NCI-H1092 treated with DMSO at 0.1 percent for 48 hours (cell line): ENCODE data around the gene DKKL1.

ENCODE experiments used
- DNase-seq: peaks from one replicate; lab custom pipeline; 2025; lab: John Stamatoyannopoulos, UW

Gene DKKL1

DNA sequence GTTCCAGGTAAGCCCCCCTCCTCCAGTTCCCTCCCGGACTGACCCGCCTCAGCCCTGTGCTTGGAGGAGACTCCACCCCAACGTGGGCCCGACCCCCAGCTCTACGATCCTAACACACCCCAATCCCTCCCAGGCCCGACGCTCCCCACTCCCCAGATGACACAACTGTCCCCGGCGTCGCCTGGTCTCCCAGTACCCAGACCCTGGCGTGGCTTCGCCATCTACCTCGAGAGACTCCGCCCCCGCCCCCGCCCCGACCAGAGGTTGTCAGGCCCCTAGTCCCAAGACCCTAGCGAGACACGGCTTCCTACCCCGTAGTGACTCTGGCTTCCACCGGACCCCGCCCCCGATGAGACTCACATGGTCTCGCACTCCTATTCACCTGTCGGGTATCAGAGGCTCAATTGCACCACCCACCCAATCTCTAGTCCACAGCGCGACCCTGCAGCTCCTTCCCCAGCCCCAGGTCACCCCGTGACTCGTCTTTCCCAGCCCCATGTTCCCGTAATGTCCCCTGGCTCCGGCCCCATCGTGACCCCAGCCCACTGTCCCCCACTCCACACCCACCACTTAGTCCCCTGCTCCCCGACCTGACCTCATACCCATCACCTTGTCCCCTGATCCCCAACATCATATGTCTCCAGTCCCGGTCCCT, 25.5 kb upstream of the DKKL1 start:
- DNase-seq: no peak

DNA sequence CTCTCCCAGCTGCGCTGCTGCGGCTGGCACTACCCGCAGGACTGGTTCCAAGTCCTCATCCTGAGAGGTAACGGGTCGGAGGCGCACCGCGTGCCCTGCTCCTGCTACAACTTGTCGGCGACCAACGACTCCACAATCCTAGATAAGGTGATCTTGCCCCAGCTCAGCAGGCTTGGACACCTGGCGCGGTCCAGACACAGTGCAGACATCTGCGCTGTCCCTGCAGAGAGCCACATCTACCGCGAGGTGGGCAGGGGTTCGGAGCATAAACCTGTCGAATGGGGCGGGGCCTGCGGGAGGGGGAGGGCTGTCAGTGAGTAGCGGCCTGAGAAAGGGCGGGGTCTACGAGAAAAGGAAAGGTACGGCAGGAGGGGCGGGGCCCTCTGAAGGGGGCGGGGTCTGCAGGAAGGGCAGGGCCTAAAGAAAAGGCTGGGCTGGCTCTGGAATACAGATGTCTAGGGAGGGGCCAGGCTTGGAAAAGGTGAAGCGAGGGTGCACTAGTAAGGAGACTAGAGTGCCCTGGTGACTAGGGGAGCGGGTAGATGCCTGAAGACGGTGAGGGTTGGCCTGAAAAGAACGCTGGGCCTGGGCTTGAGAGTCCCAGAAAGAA, 24.9 kb upstream of the DKKL1 start:
- no peak for DNase-seq

DNA sequence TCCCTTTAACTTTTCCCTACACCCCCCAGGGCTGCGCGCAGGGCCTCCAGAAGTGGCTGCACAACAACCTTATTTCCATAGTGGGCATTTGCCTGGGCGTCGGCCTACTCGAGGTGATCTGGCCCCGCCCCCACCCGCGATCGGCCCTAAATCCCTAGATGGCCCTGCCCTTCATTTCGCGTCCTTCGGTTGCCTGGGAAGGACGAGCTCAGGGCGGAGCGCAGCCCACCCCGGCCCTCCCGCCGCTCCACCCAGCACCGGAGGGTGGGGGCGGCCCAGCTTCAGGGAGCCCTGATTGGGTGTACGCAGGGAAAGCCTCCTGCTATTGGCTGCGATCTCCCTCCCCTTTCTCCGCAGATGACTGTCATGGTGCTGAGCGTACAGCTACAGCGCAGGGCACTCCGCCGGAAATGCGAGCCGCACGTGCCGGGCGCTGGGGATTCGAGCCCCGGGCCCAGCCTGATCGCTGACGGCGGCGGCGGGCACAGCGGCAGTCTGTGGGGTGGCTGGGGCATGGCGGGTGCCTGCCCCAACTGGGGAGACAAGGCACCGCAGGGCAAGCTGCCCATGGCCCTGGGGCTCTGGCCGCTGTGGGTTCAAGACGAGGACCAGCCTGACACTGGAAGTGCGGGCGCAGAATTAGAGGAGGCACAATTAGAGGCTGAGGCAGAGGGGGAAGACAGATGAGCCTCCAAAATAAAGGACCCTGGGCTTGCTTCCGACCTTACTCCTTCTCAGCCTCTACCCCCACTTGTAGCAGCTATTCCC, 24.2 kb upstream of the DKKL1 start:
- peak; percentile 49 for DNase-seq

DNA sequence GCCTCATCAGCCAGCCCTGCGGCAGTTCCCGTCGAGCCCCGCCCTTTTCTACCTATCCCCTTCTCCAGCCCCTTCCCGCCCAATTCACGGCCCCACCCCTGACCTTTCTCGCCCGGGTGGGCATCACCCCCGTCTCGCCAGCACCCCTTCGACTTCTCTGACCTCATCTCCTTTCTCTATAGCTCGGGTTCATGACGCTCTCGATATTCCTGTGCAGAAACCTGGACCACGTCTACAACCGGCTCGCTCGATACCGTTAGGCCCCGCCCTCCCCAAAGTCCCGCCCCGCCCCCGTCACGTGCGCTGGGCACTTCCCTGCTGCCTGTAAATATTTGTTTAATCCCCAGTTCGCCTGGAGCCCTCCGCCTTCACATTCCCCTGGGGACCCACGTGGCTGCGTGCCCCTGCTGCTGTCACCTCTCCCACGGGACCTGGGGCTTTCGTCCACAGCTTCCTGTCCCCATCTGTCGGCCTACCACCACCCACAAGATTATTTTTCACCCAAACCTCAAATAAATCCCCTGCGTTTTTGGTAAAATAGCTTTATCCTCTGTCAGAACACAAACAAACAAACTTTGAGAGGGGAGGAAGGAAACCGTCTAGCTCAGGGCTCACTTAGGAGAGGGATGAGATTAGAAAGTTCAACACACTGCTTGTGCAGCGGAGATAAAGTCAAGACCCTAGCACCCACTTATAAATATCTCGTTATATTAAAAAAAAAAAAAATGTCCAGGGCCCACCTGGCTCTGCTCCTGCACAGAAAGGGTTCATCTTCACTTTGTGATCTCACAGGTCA, 23.4 kb upstream of the DKKL1 start:
- peak; percentile 53 for DNase-seq

DNA sequence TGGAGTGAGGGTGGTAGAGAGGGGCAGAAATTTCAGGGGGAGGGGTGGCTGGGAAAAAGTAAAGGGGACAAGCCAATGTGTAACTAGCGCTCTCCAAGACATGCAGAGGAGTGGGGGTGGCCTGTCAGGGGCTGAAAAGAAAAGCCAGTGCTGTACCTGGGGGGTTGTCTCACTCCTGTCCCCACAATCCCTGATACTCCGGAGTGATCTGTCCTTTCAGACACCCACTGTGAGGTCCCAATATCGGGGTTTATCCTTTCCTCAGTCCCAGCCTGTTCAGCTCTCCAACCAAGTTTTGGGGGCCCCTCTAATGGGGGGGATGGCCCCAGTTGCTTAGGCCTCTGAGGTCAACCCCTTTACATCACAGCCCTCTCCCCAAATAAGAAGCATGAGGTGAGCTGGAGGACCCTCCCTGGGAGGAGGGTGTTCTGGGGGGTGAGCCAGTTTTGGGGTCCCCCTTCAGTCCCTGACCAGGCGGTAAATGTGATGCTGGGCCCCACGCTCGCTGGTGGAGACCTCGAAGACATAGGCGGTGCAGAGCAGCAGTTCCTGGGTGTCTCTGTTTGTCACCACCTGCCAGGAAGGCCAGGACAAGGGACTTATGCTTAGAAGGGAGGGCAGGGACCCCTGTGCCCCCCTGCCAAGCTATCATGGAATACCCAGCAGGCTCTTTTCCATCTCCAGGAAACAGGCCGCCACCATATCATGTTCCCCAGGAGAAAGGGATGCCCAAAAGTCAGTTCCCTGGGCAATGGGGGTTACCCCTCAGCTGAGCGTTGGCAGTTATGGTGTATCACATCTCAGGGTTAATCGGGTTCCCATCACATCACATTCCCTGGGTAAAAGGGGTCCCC, 22.6 kb upstream of the DKKL1 start:
- no peak for DNase-seq

DNA sequence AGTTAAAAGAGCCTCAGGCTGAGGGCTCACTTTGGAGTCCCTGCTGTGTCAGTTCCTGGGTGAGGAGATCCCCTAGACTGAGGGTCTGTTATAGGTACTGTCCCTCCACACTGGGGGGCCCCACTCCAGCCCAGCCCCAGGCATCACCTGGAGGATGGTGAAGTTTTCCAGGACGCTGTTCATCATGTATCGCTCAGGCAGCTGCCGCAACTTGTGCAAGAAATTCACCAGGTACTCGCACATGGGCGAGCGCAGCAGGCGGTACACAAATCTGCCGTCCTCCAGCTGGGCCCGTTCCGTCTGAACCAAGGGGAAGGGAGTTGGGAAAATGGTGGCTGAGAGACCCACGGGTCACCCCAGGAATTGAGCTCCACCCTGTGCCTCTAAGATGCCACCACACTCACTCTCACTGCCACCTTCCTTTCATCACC, 21.4 kb upstream of the DKKL1 start:
- no peak for DNase-seq

DNA sequence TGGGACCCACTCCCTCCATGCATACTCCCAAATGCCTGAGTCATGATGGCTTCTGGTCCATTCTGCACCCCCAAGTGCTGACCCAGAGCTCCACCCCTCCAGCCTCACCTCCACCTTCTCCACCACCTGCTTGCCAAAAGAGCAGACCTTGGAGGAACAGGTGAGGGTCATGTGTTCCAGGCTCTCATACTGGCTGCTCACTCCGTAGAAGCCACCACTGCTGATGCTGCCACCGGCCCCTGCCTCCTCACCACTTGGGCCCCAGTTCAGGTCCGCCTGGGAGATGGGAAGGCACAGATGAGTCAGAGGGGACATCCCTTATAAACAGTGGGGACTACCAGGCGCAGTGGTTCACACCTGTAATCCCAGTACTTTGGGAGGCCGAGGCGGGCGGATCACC, 20.6 kb upstream of the DKKL1 start:
- no peak for DNase-seq

DNA sequence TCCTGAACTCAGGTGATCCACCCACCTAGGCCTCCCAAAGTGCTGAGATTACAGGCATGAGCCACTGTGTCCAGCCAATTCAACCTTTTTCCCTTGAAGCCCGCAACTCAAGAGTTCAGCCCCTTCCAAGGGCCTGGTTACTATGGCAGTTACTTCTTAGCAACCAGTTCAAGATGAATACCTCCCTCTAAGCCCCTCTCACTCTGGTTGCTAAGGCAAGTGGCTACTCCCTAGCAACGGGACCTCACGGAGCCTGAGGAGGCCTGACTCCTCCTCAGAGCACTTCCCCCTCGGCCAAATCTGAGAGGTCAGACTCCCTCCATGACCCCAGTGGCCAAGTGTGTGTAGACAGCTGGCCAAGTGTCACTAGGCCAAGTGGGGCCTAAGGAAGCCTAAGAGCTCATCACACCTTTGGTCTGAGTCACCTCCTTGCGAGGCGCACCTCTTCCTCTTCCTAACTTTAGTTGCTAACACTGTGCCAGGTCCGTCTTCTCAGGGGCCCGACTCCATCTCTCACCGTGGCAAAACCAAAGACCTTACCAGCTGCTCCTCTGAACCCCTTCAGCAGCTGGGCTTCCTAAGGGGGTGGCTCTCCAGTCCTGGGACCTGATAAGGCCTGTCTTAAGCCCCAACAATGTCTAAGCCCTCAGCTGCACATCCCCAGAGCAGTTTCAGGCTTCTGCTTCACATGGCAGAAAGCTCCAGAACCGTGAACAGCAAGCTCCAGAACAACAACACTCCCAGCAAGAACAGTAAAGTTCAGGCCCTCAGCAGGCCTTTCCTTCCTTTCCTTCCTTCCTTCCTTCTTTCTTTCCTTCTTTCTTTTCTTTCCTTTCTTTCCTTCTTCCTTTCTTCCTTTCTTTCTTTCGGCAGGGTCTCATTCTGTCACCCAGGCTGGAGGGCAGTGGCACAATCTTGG, 18.9 kb upstream of the DKKL1 start:
- no peak for DNase-seq

DNA sequence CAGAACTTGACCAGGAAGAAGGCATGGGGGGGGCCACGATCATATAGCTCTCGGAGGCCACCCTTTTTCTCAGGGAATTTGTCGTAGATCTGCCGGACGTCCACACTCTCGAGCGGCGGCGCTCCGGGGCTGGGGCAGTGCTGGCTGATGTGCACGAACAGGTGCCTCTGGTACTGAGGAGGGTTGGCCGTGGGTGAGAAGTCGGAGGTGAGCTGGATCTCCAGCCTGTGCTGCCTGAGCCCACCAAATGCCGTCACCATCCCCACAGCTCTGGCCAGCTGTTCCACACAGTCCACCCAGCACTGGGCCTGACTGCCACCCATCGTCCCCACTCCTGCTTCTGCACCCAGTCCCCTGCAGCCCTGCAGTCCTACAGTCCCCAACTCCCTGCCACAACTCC, 16.5 kb upstream of the DKKL1 start:
- DNase-seq: no peak

DNA sequence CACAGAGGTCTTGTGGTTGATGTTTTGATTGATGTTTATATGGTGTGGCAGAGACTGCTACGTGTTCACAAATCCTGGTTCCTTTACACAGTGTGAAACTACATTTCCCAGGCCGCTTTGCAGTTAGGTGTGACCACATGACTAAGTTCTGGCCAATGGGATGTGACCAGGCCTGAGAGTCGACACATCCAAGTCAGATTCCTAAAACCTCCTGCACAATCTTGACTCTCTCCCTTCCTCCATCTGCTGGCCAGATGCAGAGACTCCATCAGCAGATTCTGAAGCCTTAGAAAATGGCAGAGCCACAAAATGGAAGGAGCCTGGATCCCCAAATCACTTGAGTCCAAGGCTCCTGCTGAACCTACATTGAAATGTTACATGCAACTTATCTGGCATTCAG, 15.8 kb upstream of the DKKL1 start:
- no peak for DNase-seq

DNA sequence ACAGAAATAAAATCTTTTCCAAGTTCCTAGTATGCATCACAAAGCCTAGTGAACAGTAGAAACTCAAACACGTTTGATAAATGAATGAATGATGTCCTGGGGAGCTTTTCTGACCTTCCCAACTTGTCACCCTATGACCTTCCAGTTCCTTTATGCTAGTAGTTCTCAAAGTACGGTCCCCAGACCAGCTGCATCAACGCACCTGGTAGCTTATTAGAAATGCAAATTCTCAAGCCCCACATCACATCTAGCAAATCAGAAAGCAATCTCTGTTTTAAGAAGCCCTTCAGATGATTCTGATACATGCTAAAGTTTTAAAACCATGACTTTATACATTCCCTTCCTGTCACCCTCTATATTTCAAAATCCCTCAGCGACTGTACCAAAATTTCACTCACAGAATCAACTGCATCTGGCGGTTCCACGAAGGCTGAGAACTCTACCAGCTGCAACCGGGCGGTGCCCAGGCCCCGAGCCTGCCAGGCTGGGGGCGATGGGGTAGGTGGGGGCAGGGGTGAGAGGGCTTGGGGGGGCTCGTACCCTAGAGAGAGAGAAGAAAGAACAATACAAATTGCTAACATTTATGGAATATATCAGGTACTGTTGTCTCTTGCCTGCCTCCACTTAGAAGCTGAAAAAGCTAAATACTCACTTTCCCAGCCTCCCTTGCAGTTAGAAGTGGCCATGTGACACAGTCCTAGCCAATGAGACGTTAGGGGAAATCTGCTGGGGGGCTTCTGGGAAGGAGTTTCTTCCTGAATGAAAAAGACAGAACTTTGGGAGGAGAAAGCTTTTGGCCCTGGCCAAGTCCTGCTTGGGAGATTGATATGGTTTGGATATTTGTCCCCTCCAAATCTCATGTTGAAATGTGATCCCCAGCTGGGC, 15.1 kb upstream of the DKKL1 start:
- DNase-seq: no peak

DNA sequence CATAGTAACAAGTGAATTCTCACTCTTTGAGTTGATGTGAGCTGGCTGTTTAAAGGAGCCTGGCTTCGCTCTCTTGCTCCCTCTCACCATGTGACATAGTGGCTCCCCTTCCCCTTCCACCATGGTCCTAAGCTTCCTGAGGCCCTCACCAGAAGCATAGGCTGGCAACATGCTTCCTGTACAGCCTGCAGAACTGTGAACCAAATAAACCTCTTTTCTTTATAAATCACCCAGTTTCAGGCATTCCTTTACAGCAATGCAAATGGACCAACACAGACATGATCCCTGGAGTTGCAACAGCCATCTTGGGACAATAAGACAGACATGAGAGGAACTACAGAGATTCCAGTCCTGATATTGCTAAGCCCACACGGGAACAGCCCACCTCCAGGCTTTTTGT, 14.1 kb upstream of the DKKL1 start:
- no peak for DNase-seq

DNA sequence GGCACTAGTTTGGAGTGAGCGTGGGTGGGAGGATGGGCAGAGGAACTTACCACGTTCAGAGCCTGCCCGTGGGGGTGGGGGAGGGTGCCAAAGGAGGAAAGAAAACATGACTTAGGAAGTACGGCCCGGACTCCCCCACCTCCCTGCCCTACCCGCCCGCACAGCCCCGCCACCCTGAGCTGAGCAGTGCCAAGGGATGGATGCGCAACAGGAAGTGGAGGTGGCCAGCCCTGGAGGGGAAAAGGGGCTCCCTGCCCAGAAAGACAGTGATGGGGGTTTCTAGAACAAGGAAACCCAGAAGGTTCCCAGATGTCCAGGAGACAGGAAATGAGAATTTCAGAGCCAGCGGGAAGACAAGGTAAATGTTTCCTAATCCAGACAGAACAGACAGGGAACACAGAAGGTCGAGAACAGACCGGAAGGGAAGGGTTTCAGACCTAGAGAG, 7.7 kb upstream of the DKKL1 start:
- no peak for DNase-seq

DNA sequence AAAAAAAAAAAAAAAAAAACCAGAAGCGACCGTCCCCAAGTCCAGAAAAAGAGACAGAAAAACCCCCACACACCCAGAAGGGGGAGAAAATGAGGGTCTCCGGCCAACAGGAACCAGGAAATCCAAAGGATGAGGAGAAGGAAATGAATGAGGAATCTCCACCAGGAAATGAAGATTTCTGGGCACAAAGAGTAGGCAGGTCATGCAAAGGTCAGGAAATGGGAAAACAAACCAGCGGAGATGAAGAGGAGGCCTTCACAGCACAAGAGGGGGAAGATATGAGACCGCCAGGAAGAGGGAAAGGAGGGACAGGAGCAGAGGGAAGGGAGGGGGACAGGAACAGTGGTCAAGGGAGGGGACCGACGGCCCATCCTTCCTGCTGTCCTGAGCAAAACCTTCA, 7.3 kb upstream of the DKKL1 start:
- no peak for DNase-seq

DNA sequence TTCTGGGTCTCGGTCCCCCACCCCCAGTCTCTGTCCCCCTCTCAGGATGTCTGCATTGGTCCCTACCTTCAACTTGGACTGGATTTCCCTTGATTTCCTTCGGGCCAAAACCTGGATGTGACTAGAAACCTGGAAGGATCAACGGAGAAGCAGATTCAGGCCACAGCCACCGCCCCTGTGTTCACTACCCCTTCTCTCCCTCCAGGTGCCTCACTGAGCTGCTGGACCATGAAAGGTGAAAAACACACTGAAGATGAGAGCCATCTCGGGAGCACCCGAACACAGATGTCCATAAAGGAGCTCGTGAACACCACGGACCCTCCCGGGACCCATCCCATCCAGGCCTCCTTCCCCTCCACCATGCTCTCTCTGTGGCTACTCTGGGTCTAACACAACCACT, 6.5 kb upstream of the DKKL1 start:
- DNase-seq: no peak

DNA sequence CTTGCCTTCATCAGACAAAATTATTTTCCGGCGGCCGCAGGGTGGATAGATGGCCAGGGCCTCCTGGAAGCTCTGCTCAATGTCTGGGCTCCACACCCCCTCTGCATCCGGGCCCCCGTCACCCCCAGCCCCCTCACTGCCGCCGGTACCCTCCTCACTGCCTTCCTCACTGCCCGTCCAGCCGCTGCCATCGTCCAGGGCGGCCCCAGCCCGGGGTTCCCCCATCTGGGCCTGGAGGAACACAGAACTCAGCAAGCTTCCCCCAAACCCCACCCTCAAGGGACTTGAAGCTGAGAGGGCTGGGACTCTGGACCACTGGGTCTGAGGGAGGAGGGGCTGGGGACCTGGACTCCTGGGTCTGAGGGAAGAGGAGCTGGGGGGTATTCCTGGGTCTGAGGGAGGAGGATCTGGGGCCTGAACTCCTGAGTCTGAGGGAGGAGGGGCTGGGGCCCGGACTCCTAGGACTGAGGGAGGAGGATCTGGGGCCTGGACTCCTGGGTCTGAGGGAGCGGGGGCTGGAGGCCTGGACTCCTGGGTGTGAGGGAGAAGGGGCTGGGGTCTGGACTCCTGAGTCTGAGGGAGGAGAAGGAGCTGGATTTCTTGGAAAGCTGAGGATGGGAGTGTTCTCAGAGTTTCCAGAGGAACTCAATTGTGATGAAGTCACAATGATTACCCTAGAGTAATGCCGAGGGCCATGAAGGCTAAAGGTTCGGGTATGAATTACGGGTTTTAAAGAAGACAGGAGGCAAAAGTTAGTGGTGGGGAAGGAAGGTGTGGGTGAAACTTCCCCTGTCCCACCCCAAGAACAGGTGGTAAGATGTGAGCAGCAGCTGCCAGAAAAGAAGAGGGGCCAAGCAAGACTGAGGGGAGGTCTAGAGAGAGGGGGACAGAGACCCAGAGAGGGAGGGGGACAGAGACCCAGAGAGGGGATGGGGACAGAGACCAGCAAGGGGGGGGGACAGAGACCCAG, 3.5 kb upstream of the DKKL1 start:
- DNase-seq: no peak

DNA sequence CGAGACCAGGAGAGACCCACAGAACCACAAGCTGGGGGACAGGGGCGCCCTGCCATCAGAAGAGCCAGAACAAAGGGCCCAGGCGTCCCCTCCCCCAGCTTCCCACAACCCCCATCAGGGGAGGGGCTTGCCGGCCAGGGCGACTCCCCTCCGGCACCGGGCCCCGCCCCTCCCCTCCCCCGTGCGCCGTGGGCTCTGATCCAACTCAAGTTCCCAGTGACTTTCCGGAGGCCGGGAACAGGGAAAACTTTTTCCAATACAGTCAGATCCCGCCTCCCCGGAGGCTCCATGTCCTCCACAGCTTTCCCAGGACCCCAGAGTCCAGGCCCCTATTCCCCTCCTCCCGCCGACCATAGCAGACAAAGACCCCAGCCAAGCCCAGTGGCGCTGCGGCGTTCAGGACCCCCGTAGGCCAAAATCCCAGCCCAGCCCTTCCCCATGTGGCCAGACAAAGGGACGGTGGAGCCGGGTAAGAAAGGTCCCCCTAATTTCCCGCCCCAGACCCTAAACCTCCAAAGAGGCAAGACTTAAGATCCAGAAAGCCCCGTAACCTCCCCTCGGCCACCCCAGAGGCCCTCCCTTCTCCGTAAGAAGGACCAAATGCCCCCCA, 2.1 kb upstream of the DKKL1 start:
- no peak for DNase-seq
